Daoy (cell line): ENCODE data around the gene GNLY. TPM values are rescaled to one million over a fixed set of nuclear protein-coding genes. Genes with fewer than 3 reads are reported as not detected.
A peak's percentile ranks its signal among the peaks of the same experiment; 100 is the strongest.
"Not testable (repeated sequence)": the region's sequence is repeated elsewhere in the genome, so short reads cannot be mapped to it uniquely, and the experiment has no call there.

Source experiments
- DNase-seq: peaks from one replicate; pipeline ENCODE4 v3.0.0-alpha.2; 2015; ENCODE audit warnings: low read depth
- total RNA-seq: library from RNA; depleted of rRNA; stranded (reverse); fragments of >200 nt; shearing (Covaris generic); gene quantifications from 2 replicates; pipeline ENCODE4 v1.2.3, GENCODE V29; 2014; rRNA removed

The GNLY gene
- not detected in 2 replicates for total RNA-seq

GRCh38 chr2:85694052-85695025 lies at the start of gene GNLY:
Gene GNLY (plus strand): TSS chr2:85694358. CDS start chr2:85694419, 61 bp downstream.
- DNase-seq, result no peak

GRCh38 chr2:85644909-85645308 lies 49.2 kb upstream of the GNLY start:
- DNase-seq, result no peak

- DNase-seq, result no peak
Observed at GRCh38 chr2:85646166-85646565, 48.0 kb upstream of the GNLY start.

- DNase-seq, result no peak
Observed at GRCh38 chr2:85647823-85648526, 46.2 kb upstream of the GNLY start.

- DNase-seq, result no peak
Observed at GRCh38 chr2:85648619-85649018, 45.5 kb upstream of the GNLY start.

GRCh38 chr2:85649201-85650190 lies 44.7 kb upstream of the GNLY start:
- no peak for DNase-seq

GRCh38 chr2:85650456-85650855 lies 43.7 kb upstream of the GNLY start:
- DNase-seq, result no peak

- DNase-seq, result no peak
Observed at GRCh38 chr2:85651097-85651496, 43.1 kb upstream of the GNLY start.

GRCh38 chr2:85652056-85652455 lies 42.1 kb upstream of the GNLY start:
- DNase-seq, result no peak

- no peak for DNase-seq
Observed at GRCh38 chr2:85653996-85654395, 40.2 kb upstream of the GNLY start.

GRCh38 chr2:85655961-85656417 lies 38.2 kb upstream of the GNLY start:
- DNase-seq, result no peak

GRCh38 chr2:85656468-85656867 lies 37.7 kb upstream of the GNLY start:
- no peak for DNase-seq

GRCh38 chr2:85657399-85657798 lies 36.8 kb upstream of the GNLY start:
- not testable (repeated sequence) for DNase-seq

- DNase-seq, result no peak
Observed at GRCh38 chr2:85659324-85659981, 34.7 kb upstream of the GNLY start.

- not testable (repeated sequence) for DNase-seq
Observed at GRCh38 chr2:85660301-85660700, 33.9 kb upstream of the GNLY start.

GRCh38 chr2:85660725-85661124 lies 33.4 kb upstream of the GNLY start:
- no peak for DNase-seq

- no peak for DNase-seq
Observed at GRCh38 chr2:85661139-85661858, 32.9 kb upstream of the GNLY start.

- peak; percentile 63 for DNase-seq
Observed at GRCh38 chr2:85662899-85663593, 31.1 kb upstream of the GNLY start.
